K562 (cell line): ENCODE measurements around the gene IBA57. TPM values are rescaled to one million over a fixed set of nuclear protein-coding genes. Genes with fewer than 3 reads are reported as not detected.

Source experiments
- ATAC-seq: fragments of 200-7000 bp; cut with Tn5 transposase; 3 replicates; pipeline ENCODE4 v1.9.1; 2020; ENCODE audit warnings: moderate library complexity
- BruUV-seq: library from RNA; stranded (reverse); fragments of 400-500 nt; replicated peaks from 2 replicates; lab custom pipeline; 2021; lab: Mats Ljungman, UMichigan
- CTCF ChIA-PET: fragments of 300-600 bp; formaldehyde crosslinking; extraction: SDS; loops from one replicate; lab custom pipeline; 2021; ENCODE audit warnings: low intra/inter-chr PET ratio; lab: Yijun Ruan, JAX
- POLR2A ChIA-PET: fragments of 300-600, 350-650 bp; sonication (Branson Sonifier 250); formaldehyde crosslinking; extraction: SDS; loops from one replicate; lab custom pipeline; 2021; ENCODE audit warnings: antibody characterized with exemption, inconsistent platforms; lab: Yijun Ruan, JAX
- DNase-seq, 4 experiments: peaks; one replicate each; pipeline versions ENCODE4 v3.0.0 to v3.0.0-alpha.2; 2011 to 2018; ENCODE audit warnings: low spot score in 3 of 4, mixed read lengths in 3 of 4; ENCODE audit errors: extremely low read depth in 1 of 4
- FAIRE-seq: peaks from 2 replicates; lab custom pipeline; 2011; peaks lifted over from hg19 to GRCh38; lab: Jason Lieb, UNC
- H2AFZ ChIP-seq: 2 replicates; pipeline ENCODE4 v1.6.0; 2011; ENCODE audit warnings: low read depth, low read length, control low read depth, inconsistent platforms
- H3K27ac ChIP-seq: fragments of 200-600 bp; 3 replicates; pipeline ENCODE4 v1.8.0; 2011; ENCODE audit warnings: low read depth, mild to moderate bottlenecking, control low read depth, inconsistent platforms, low read length, moderate library complexity, mixed read lengths; ENCODE audit errors: extremely low read depth
- H3K27me3 ChIP-seq, 2 experiments: fragments of 300-600 bp in 1 of 2; 2 replicates in 1 of 2; 3 replicates in 1 of 2; pipeline versions ENCODE4 v1.6.0 to v1.8.0; 2011; ENCODE audit warnings: inconsistent platforms in 2 of 2, low read length in 2 of 2, mild to moderate bottlenecking in 1 of 2, mixed read lengths in 1 of 2, moderate library complexity in 1 of 2; ENCODE audit not compliant: control insufficient read depth in 2 of 2, insufficient read depth in 2 of 2
- H3K36me3 ChIP-seq: fragments of 300-600 bp; 3 replicates; pipeline ENCODE4 v1.8.0; 2011; ENCODE audit warnings: mild to moderate bottlenecking, low read length, inconsistent platforms; ENCODE audit not compliant: control insufficient read depth, insufficient read depth
- H3K4me1 ChIP-seq, 2 experiments: fragments of 200-600 bp in 1 of 2; replicated peaks in 1 of 2; 2 replicates in 1 of 2; 3 replicates in 1 of 2; pipeline versions ENCODE4 v1.5.1 to v1.8.0; 2011; ENCODE audit warnings: inconsistent platforms in 2 of 2, low read length in 2 of 2, mild to moderate bottlenecking in 1 of 2, mixed read lengths in 1 of 2, moderate library complexity in 1 of 2; ENCODE audit not compliant: control insufficient read depth in 2 of 2, insufficient read depth in 2 of 2
- H3K4me2 ChIP-seq: 2 replicates; pipeline ENCODE4 v1.6.1; 2011; ENCODE audit warnings: low read length, control low read depth, inconsistent platforms, mixed read lengths; ENCODE audit not compliant: insufficient read depth
- H3K4me3 ChIP-seq: fragments of 200-600 bp; sonication (generic), shearing (Covaris generic); 2 replicates; pipeline ENCODE4 v1.5.1; 2016; ENCODE audit warnings: control low read depth, inconsistent platforms
- H3K79me2 ChIP-seq: fragments of 200-600 bp; 3 replicates; pipeline ENCODE4 v1.8.0; 2011; ENCODE audit warnings: low read length, inconsistent platforms; ENCODE audit not compliant: control insufficient read depth, insufficient read depth
- H3K9ac ChIP-seq, 2 experiments: 2 replicates each; pipeline versions ENCODE4 v1.6.0 to v1.6.1; 2011; ENCODE audit warnings: low read depth in 2 of 2, low read length in 2 of 2, control low read depth in 1 of 2, inconsistent platforms in 1 of 2, mild to moderate bottlenecking in 1 of 2, mixed read lengths in 1 of 2; ENCODE audit not compliant: insufficient read depth in 1 of 2
- H3K9me1 ChIP-seq: one replicate; pipeline ENCODE4 v1.6.0; 2011; ENCODE audit warnings: inconsistent platforms, mild to moderate bottlenecking, low read length, moderate library complexity; ENCODE audit not compliant: control insufficient read depth, insufficient read depth
- H3K9me3 ChIP-seq: replicated peaks from 2 replicates; pipeline ENCODE4 v1.5.1; 2011; ENCODE audit warnings: low read depth, low read length, inconsistent platforms; ENCODE audit not compliant: control insufficient read depth, insufficient read depth
- H4K20me1 ChIP-seq: replicated peaks from 2 replicates; pipeline ENCODE4 v1.6.1; 2011; ENCODE audit warnings: low read length, inconsistent platforms, mixed read lengths; ENCODE audit not compliant: control insufficient read depth, insufficient read depth
- ATF7 ChIP-seq: fragments of 450-650 bp; IDR thresholded peaks from 2 replicates; pipeline ENCODE4 v1.7.1; 2014; ENCODE audit warnings: mild to moderate bottlenecking, moderate library complexity
- BRD4 ChIP-seq: fragments of 200-600 bp; sonication (generic); IDR thresholded peaks from 2 replicates; pipeline ENCODE4 v1.6.1; 2017; ENCODE audit warnings: inconsistent platforms
- POLR2G ChIP-seq: fragments of 200-400 bp; formaldehyde crosslinking; IDR thresholded peaks from 2 replicates; pipeline ENCODE4 v1.6.1; 2017; ENCODE audit warnings: low read depth, mild to moderate bottlenecking, antibody characterized with exemption, low read length, moderate library complexity
- PREB ChIP-seq: sonication (generic); formaldehyde crosslinking; IDR thresholded peaks from 2 replicates; pipeline ENCODE4 v1.8.1; 2023; ENCODE audit warnings: mild to moderate bottlenecking, missing genetic modification reagents
- RCOR1 ChIP-seq, 2 experiments: IDR thresholded peaks; 2 replicates each; pipeline ENCODE4 v1.6.1; 2012; ENCODE audit warnings: low read depth in 2 of 2, low read length in 2 of 2, borderline replicate concordance in 1 of 2, improper control_type of control experiment in 1 of 2
- SFPQ ChIP-seq: fragments of 200-400 bp; formaldehyde crosslinking; IDR thresholded peaks from 2 replicates; pipeline ENCODE4 v1.6.1; 2017; ENCODE audit warnings: mild to moderate bottlenecking, low read depth, low read length, moderate library complexity
- TSHZ1 ChIP-seq: fragments of 250-450 bp; sonication (Bioruptor Pico); IDR thresholded peaks from 2 replicates; pipeline ENCODE4 v1.4.0; 2020; ENCODE audit warnings: mild to moderate bottlenecking, moderate library complexity
- ZKSCAN3 ChIP-seq: fragments of 250-450 bp; sonication (Bioruptor Pico); IDR thresholded peaks from 2 replicates; pipeline ENCODE4 v1.4.0; 2020
- ZNF224 ChIP-seq: sonication (generic); formaldehyde crosslinking; IDR thresholded peaks from 2 replicates; pipeline ENCODE4 v1.8.0; 2022; ENCODE audit warnings: mild to moderate bottlenecking, missing genetic modification reagents
- WGBS: fragments of 100-300 bp; shearing (Covaris generic); methylation state at CpG from one replicate; pipeline ENCODE4 v1.1.6; 2016; ENCODE audit warnings: low coverage, mixed read lengths; ENCODE audit not compliant: insufficient coverage; ENCODE audit errors: missing lambda C conversion rate; 5-methylcytosine and 5-hydroxymethylcytosine counted together
- in situ Hi-C: fragments of 300-500 bp; cut with MboI; formaldehyde crosslinking; loops from 4 replicates; pipeline ENCODE4 v1.15.0; 2018; ENCODE audit warnings: inconsistent platforms, mixed read lengths
- intact Hi-C: fragments of 100-400 bp; cut with micrococcal nuclease; formaldehyde crosslinking; loops from 2 replicates; pipeline ENCODE4 v1.14.2; 2022
- polyA plus RNA-seq, 8 experiments: library from polyadenylated mRNA; depleted of rRNA in 4 of 8; stranded (reverse) in 5 of 8; unstranded in 3 of 8; fragments of >200 nt; fragmentation: Nextera tagmentation in 2 of 8; fragmentation: Illumina TruSeq in 1 of 8; extraction: Ambion mirVana in 2 of 8; extraction: Trizol in 1 of 8; gene quantifications; 2 replicates each; pipeline versions ENCODE4 v1.2.1 to v1.2.3, GENCODE V29; 2011 to 2014; ENCODE audit warnings: inconsistent platforms in 1 of 8, missing spikeins in 1 of 8
- total RNA-seq, 7 experiments: library from RNA; depleted of rRNA in 6 of 7; stranded (reverse); fragments of >200 nt in 6 of 7; fragmentation: Illumina TruSeq in 2 of 7; extraction: Trizol in 2 of 7; gene quantifications; 2 replicates each; pipeline versions ENCODE4 v1.2.1 to v1.2.3, GENCODE V29; 2011 to 2021; ENCODE audit warnings: low replicate concordance in 1 of 7

The IBA57 gene
- total and polyA plus RNA-seq, 9 of the 15 experiments (the other 6 are each of a cell fraction or from before 2014, with no cell fraction given): 0.77 to 15.5 (median 2.7) TPM

DNA sequence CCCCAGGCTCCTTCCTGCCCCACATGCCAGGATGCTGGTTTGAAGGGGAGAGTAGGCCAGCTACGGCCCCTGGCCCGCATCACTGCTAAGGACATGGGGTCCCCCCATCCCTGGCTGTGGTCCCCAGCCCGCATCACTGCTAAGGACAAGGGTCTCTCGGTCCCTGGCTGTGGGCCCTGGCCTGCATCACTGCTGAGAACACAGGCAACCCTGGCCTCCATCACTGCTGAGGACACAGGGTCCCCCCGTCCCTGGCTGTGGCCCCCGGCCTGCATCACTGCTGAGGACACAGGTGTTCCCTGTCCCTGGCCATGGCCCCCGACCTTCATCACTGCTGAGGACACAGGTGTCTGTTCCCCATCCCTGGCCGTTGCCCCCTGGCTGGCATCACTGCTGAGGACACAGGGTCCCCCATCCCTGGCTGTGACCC lies 41.8 kb downstream of the IBA57 start:
- Histone ChIP-seq H4K20me1 (no peaks in the 10 kb centered on the region; the same call in 1 of the 2 replicates), H3K27me3 (peaks cover 17 to 31% of the 10 kb centered on the region in 2 experiments; a peak in 4 of 5 replicates), H3K36me3 (no peaks in the 10 kb centered on the region), H3K9me1 (no peaks in the 10 kb centered on the region), H2AFZ (no peak overlapping the region), H3K9ac (no peak overlapping the region), H3K9me3 (peaks cover under 1% of the 10 kb centered on the region; the same call in 1 of the 2 replicates), H3K4me3 (no peak overlapping the region), H3K27ac (no peak overlapping the region), H3K4me2 (no peak overlapping the region), H3K79me2 (no peaks in the 10 kb centered on the region), H3K4me1 (peaks cover 0 to 37% of the 10 kb centered on the region in 2 experiments; a peak in 2 of 5 replicates)
- CTCF ChIA-PET: no interaction called here
- in situ Hi-C loops (no loop called here), intact Hi-C loops (no loop called here)
- 15% methylated on average over 8 of the region's 8 CpGs for WGBS
- DNase-seq (no peak), ATAC-seq (no peak), FAIRE-seq (no peak)
- BruUV-seq: no TSS peak
- TF ChIP-seq ZNF224 (CRISPR knock-in tag) (no peak), RCOR1 (IDR thresholded peaks at IDR 0.05; ENCODE audit: borderline replicate concordance in 1 of 2, low read depth in 2 of 2, low read length in 2 of 2) (no peak), BRD4 (no peak), ATF7 (no peak), PREB (no peak), ZKSCAN3 (CRISPR knock-in tag) (no peak), POLR2G (peak; percentile 25; the same call in 1 of the 2 replicates), SFPQ (no peak), TSHZ1 (CRISPR knock-in tag) (no peak)
- POLR2A ChIA-PET: no interaction called here
